Epidermal melanocyte (primary cell): ENCODE results near the gene KLF15.

ENCODE experiments used
- DNase-seq: peaks from one replicate; pipeline ENCODE4 v3.0.0; 2011; ENCODE audit warnings: low spot score; ENCODE audit not compliant: insufficient read length

Gene KLF15

GRCh38 chr3:126321490-126321889 is 35.7 kb downstream of the KLF15 start:
- no peak for DNase-seq

GRCh38 chr3:126320517-126321293 is 36.5 kb downstream of the KLF15 start:
- DNase-seq = no peak

- no peak for DNase-seq
Observed at GRCh38 chr3:126319701-126320295, 37.4 kb downstream of the KLF15 start.

- no peak for DNase-seq
Observed at GRCh38 chr3:126317029-126317996, 39.9 kb downstream of the KLF15 start.

- DNase-seq = no peak
Observed at GRCh38 chr3:126316501-126316939, 40.7 kb downstream of the KLF15 start.

- no peak for DNase-seq
Observed at GRCh38 chr3:126316031-126316461, 41.2 kb downstream of the KLF15 start.

- no peak for DNase-seq
Observed at GRCh38 chr3:126314790-126315658, 42.2 kb downstream of the KLF15 start.

GRCh38 chr3:126314305-126314789 is 42.9 kb downstream of the KLF15 start:
- no peak for DNase-seq

GRCh38 chr3:126313580-126314304 is 43.5 kb downstream of the KLF15 start:
- DNase-seq = no peak

- no peak for DNase-seq
Observed at GRCh38 chr3:126313166-126313565, 44.0 kb downstream of the KLF15 start.

- DNase-seq = no peak
Observed at GRCh38 chr3:126312341-126312740, 44.9 kb downstream of the KLF15 start.

GRCh38 chr3:126311338-126311978 is 45.8 kb downstream of the KLF15 start:
- no peak for DNase-seq

GRCh38 chr3:126310816-126311215 is 46.4 kb downstream of the KLF15 start:
- no peak for DNase-seq

GRCh38 chr3:126309861-126310655 is 47.1 kb downstream of the KLF15 start:
- DNase-seq = no peak

- DNase-seq = no peak
Observed at GRCh38 chr3:126309165-126309564, 48.0 kb downstream of the KLF15 start.

GRCh38 chr3:126308394-126309125 is 48.6 kb downstream of the KLF15 start:
- DNase-seq = no peak

GRCh38 chr3:126307591-126308393 is 49.4 kb downstream of the KLF15 start:
- DNase-seq = no peak
